ENCODE measurements around the gene GALNS. TPM values are rescaled to one million over a fixed set of nuclear protein-coding genes. Genes with fewer than 3 reads are reported as not detected.
"Not testable (repeated sequence)": the region's sequence is repeated elsewhere in the genome, so short reads cannot be mapped to it uniquely, and the experiment has no call there.

Gene GALNS
- 10 to 100 TPM in 11 of 12 donors, not detected in 1; 11.2 to 35.2 (median 18.8) TPM for polyA plus RNA-seq (ENCODE audit: insufficient read length in 12 of 12)
- long read RNA-seq, donor 1: 0 reads
- long read RNA-seq, donor 2, transcript GALNS-201 (14 exons, 2,363 nt): major isoform, 8 of 8 reads
- long read RNA-seq, donor 2, partial matches to known transcripts: 0 of 8 reads
- long read RNA-seq, donor 2, other reads (novel, unspliced or antisense): 0 of 8 reads
- long read RNA-seq, donor 3, partial matches to known transcripts: 0 of 1 reads
- long read RNA-seq, donor 3, other reads (novel, unspliced or antisense): 0 of 1 reads
- long read RNA-seq, donor 4, partial matches to known transcripts: 0 of 3 reads
- long read RNA-seq, donor 4, other reads (novel, unspliced or antisense): 0 of 3 reads
- long read RNA-seq, donor 5, partial matches to known transcripts: 0 of 3 reads
- long read RNA-seq, donor 5, other reads (novel, unspliced or antisense): 0 of 3 reads
- long read RNA-seq, donor 6: 0 reads
- long read RNA-seq, donor 7, partial matches to known transcripts: 0 of 2 reads
- long read RNA-seq, donor 7, other reads (novel, unspliced or antisense): 0 of 2 reads
- long read RNA-seq, donor 8, partial matches to known transcripts: 0 of 4 reads
- long read RNA-seq, donor 8, other reads (novel, unspliced or antisense): 0 of 4 reads
- long read RNA-seq, donor 9, partial matches to known transcripts: 0 of 1 reads
- long read RNA-seq, donor 9, other reads (novel, unspliced or antisense): 0 of 1 reads
- long read RNA-seq, donor 10, partial matches to known transcripts: 0 of 1 reads
- long read RNA-seq, donor 10, other reads (novel, unspliced or antisense): 0 of 1 reads
- long read RNA-seq, donor 11, transcript GALNS-201 (14 exons, 2,363 nt): major isoform, 6 of 6 reads
- long read RNA-seq, donor 11, partial matches to known transcripts: 0 of 6 reads
- long read RNA-seq, donor 11, other reads (novel, unspliced or antisense): 0 of 6 reads

GRCh38 chr16:88856828-88857727 is at the start of gene GALNS, which contains the start of gene TRAPPC2L:
TSS of gene GALNS (minus strand) at chr16:88856947. CDS start at chr16:88856877, 70 bp downstream.
TSS of gene TRAPPC2L (plus strand) at chr16:88857127. CDS start at chr16:88857151, 24 bp downstream.
- DNase-seq: peak; percentile 97

GRCh38 chr16:88906020-88906419 is 49.3 kb upstream of the GALNS start:
- DNase-seq: no peak

- DNase-seq: no peak
These were observed 48.8 kb upstream of the GALNS start for GRCh38 chr16:88905563-88905962.

- no peak for DNase-seq
These were observed 48.1 kb upstream of the GALNS start for GRCh38 chr16:88904676-88905365.

GRCh38 chr16:88903267-88903666 is 46.5 kb upstream of the GALNS start:
- no peak for DNase-seq

GRCh38 chr16:88902744-88903143 is 46.0 kb upstream of the GALNS start:
- DNase-seq: no peak

GRCh38 chr16:88901718-88902337 is 45.1 kb upstream of the GALNS start:
- DNase-seq: no peak

GRCh38 chr16:88900662-88901052 is 43.9 kb upstream of the GALNS start:
- no peak for DNase-seq

- DNase-seq: no peak
These were observed 43.3 kb upstream of the GALNS start for GRCh38 chr16:88899901-88900661.

- DNase-seq: no peak
These were observed 41.1 kb upstream of the GALNS start for GRCh38 chr16:88897696-88898425.

GRCh38 chr16:88896238-88897070 is 39.7 kb upstream of the GALNS start:
- DNase-seq: no peak

GRCh38 chr16:88895335-88895734 is 38.6 kb upstream of the GALNS start:
- DNase-seq: no peak

GRCh38 chr16:88894681-88895300 is 38.0 kb upstream of the GALNS start:
- no peak for DNase-seq

GRCh38 chr16:88894266-88894665 is 37.5 kb upstream of the GALNS start:
- DNase-seq: not testable (repeated sequence)

GRCh38 chr16:88893127-88893968 is 36.6 kb upstream of the GALNS start:
- no peak for DNase-seq

- no peak for DNase-seq
These were observed 35.3 kb upstream of the GALNS start for GRCh38 chr16:88892065-88892464.

Data from muscle of arm (tissue), 14 donors.